ENCODE measurements around the gene FAM168B. TPM values are rescaled to one million over a fixed set of nuclear protein-coding genes. Genes with fewer than 3 reads are reported as not detected.

The FAM168B gene
- total RNA-seq, 2 experiments from 2014 or later: 62.8 to 66.6 TPM

DNA sequence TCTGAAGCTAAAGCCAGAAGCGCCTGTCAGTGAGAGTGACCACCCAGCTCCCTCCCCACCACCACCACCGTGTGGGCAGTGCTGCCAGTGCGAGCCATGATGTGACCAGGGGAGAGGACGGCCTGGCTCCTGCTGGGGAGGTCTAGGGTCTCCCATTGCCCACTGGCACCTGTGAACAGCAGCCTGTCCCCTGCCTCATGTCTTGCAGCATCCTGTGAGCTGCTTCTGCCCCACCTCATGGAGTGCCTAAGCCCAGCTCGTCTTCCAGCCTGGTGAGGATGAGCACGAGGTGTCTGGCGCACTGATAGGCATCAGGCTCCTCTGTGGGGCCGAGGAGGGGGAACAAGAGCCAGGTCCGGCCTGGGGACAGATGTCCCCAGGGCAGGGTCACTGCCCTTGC lies 61.4 kb downstream of the FAM168B start:
- ATAC-seq (no peak), DNase-seq (no peak)
- Mint-ChIP-seq H3K9me3 (no peaks in the 10 kb centered on the region), H3K27ac (no peak overlapping the region), H3K36me3 (ENCODE audit: low read depth) (no peaks in the 10 kb centered on the region), H3K4me1 (ENCODE audit: low read depth) (peaks cover 12% of the 10 kb centered on the region), H3K4me3 (no peak overlapping the region), H3K27me3 (peaks cover 14% of the 10 kb centered on the region)
- ChIA-PET CTCF (no interaction called here), POLR2A (no interaction called here)
- TF ChIP-seq, protein P1, sequence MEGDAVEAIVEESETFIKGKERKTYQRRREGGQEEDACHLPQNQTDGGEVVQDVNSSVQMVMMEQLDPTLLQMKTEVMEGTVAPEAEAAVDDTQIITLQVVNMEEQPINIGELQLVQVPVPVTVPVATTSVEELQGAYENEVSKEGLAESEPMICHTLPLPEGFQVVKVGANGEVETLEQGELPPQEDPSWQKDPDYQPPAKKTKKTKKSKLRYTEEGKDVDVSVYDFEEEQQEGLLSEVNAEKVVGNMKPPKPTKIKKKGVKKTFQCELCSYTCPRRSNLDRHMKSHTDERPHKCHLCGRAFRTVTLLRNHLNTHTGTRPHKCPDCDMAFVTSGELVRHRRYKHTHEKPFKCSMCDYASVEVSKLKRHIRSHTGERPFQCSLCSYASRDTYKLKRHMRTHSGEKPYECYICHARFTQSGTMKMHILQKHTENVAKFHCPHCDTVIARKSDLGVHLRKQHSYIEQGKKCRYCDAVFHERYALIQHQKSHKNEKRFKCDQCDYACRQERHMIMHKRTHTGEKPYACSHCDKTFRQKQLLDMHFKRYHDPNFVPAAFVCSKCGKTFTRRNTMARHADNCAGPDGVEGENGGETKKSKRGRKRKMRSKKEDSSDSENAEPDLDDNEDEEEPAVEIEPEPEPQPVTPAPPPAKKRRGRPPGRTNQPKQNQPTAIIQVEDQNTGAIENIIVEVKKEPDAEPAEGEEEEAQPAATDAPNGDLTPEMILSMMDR (IDR thresholded peaks at IDR 0.05): no peak
- intact Hi-C loops (cut with micrococcal nuclease): no loop called here

- CTCF ChIA-PET: no interaction called here
These were observed 61.8 kb downstream of the FAM168B start for GRCh38 chr2:131031431-131031841.

GRCh38 chr2:131030478-131030971 lies 62.7 kb downstream of the FAM168B start:
- peaks cover 15% of the 10 kb centered on the region for H3K27me3 Mint-ChIP-seq
- CTCF ChIA-PET: no interaction called here
- no peak for DNase-seq
- POLR2A ChIA-PET: no interaction called here
- TF ChIP-seq, protein P1 (IDR thresholded peaks at IDR 0.05): no peak
- H3K27ac Mint-ChIP-seq: no peak overlapping the region
- H3K4me3 Mint-ChIP-seq: no peak overlapping the region
- H3K4me1 Mint-ChIP-seq (ENCODE audit: low read depth): peaks cover 12% of the 10 kb centered on the region
- H3K36me3 Mint-ChIP-seq (ENCODE audit: low read depth): no peaks in the 10 kb centered on the region
- H3K9me3 Mint-ChIP-seq: no peaks in the 10 kb centered on the region
- intact Hi-C loops (cut with micrococcal nuclease): no loop called here
- no peak for ATAC-seq

More at GRCh38 chr2:131031431-131031841, 61.8 kb downstream of the FAM168B start:
- Mint-ChIP-seq H3K36me3 (ENCODE audit: low read depth) (no peaks in the 10 kb centered on the region), H3K4me1 (ENCODE audit: low read depth) (peaks cover 12% of the 10 kb centered on the region), H3K9me3 (no peaks in the 10 kb centered on the region), H3K27ac (no peak overlapping the region), H3K27me3 (peaks cover 14% of the 10 kb centered on the region), H3K4me3 (no peak overlapping the region)
- TF ChIP-seq, protein P1 (IDR thresholded peaks at IDR 0.05): no peak
- no peak for DNase-seq
- intact Hi-C loops (cut with micrococcal nuclease): no loop called here
- ATAC-seq: no peak
- POLR2A ChIA-PET: no interaction called here

- no peaks in the 10 kb centered on the region for H3K9me3 Mint-ChIP-seq
- peaks cover 22% of the 10 kb centered on the region for H3K27me3 Mint-ChIP-seq
- no peak for DNase-seq
These were observed 63.4 kb downstream of the FAM168B start for GRCh38 chr2:131029812-131030211.

More at GRCh38 chr2:131029812-131030211, 63.4 kb downstream of the FAM168B start:
- intact Hi-C loops (cut with micrococcal nuclease): no loop called here
- ChIA-PET CTCF (interaction anchor here (1.3 kb wide), 1 partner anchor 11 kb away, joined by 3 read pairs; no protein-coding TSS in a partner anchor), POLR2A (interaction anchor here (1.0 kb wide), 1 partner anchor 14 kb away, joined by 3 read pairs; no protein-coding TSS in a partner anchor)
- ATAC-seq: no peak
- TF ChIP-seq, protein P1 (IDR thresholded peaks at IDR 0.05): no peak
- H3K27ac Mint-ChIP-seq: no peak overlapping the region
- no peaks in the 10 kb centered on the region for H3K36me3 Mint-ChIP-seq (ENCODE audit: low read depth)
- peaks cover 12% of the 10 kb centered on the region for H3K4me1 Mint-ChIP-seq (ENCODE audit: low read depth)
- no peak overlapping the region for H3K4me3 Mint-ChIP-seq

All from activated CD8-positive, alpha-beta T cell treated with anti-CD3 and anti-CD28 coated beads for 36 hours (primary cell).